ENCODE results near the gene GPLD1.

DNA sequence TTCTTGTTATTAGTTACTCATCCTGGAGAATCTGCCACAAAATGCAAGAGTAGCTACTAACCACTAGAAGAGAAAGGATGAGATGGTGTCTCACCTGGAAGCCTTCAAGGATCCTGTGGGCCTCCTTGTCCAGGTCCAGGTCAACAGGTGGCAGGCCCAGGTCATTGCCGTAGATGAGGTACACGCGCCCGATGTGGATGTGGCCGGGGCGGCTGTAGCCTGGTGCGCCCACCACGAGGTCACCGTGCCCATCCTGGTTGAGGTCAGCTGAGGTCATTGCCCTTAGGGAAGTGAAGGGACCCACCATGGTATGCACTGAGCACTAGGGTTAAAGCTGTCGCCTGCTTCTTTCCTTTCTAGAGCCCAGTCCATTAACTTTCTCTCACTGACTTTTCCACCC, 35.5 kb downstream of the GPLD1 start:
- TF ChIP-seq, protein P1, sequence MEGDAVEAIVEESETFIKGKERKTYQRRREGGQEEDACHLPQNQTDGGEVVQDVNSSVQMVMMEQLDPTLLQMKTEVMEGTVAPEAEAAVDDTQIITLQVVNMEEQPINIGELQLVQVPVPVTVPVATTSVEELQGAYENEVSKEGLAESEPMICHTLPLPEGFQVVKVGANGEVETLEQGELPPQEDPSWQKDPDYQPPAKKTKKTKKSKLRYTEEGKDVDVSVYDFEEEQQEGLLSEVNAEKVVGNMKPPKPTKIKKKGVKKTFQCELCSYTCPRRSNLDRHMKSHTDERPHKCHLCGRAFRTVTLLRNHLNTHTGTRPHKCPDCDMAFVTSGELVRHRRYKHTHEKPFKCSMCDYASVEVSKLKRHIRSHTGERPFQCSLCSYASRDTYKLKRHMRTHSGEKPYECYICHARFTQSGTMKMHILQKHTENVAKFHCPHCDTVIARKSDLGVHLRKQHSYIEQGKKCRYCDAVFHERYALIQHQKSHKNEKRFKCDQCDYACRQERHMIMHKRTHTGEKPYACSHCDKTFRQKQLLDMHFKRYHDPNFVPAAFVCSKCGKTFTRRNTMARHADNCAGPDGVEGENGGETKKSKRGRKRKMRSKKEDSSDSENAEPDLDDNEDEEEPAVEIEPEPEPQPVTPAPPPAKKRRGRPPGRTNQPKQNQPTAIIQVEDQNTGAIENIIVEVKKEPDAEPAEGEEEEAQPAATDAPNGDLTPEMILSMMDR (conservative IDR thresholded peaks at IDR 0.05; ENCODE audit: low read depth in 2 of 2), result no peak
- no peak for TF ChIP-seq EZH2phosphoT487 (IDR thresholded peaks at IDR 0.05; ENCODE audit: unreplicated experiment)

Measured in GM23338 (cell line).